ENCODE results near the gene PLAU. TPM values are rescaled to one million over a fixed set of nuclear protein-coding genes. Genes with fewer than 3 reads are reported as not detected.
"Not testable (repeated sequence)": the region's sequence is repeated elsewhere in the genome, so short reads cannot be mapped to it uniquely, and the experiment has no call there.

PLAU gene
- total and polyA plus RNA-seq, 8 donors, result 1.4 to 29.0 (median 1.9) TPM

GRCh38 chr10:73891540-73891939, 19.4 kb upstream of the PLAU start:
- DNase-seq, result no peak
- Histone ChIP-seq H3K4me1 (peaks cover 25 to 27% of the 10 kb centered on the region in 2 donors), H3K27ac (no peak overlapping the region), H3K36me3 (no peaks in the 10 kb centered on the region), H3K9me3 (no peaks in the 10 kb centered on the region), H3K27me3 (no peaks in the 10 kb centered on the region), H3K4me3 (no peak overlapping the region)
- ATAC-seq, result no peak
- intact Hi-C loops (cut with DNase I), result no loop called here
- TF ChIP-seq, protein P1, sequence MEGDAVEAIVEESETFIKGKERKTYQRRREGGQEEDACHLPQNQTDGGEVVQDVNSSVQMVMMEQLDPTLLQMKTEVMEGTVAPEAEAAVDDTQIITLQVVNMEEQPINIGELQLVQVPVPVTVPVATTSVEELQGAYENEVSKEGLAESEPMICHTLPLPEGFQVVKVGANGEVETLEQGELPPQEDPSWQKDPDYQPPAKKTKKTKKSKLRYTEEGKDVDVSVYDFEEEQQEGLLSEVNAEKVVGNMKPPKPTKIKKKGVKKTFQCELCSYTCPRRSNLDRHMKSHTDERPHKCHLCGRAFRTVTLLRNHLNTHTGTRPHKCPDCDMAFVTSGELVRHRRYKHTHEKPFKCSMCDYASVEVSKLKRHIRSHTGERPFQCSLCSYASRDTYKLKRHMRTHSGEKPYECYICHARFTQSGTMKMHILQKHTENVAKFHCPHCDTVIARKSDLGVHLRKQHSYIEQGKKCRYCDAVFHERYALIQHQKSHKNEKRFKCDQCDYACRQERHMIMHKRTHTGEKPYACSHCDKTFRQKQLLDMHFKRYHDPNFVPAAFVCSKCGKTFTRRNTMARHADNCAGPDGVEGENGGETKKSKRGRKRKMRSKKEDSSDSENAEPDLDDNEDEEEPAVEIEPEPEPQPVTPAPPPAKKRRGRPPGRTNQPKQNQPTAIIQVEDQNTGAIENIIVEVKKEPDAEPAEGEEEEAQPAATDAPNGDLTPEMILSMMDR (IDR thresholded peaks at IDR 0.05), result no peak

GRCh38 chr10:73892310-73893030, 18.5 kb upstream of the PLAU start:
- Histone ChIP-seq H3K27ac (no peak overlapping the region), H3K4me3 (no peak overlapping the region), H3K36me3 (no peaks in the 10 kb centered on the region), H3K4me1 (peaks cover 15 to 18% of the 10 kb centered on the region in 2 donors), H3K9me3 (no peaks in the 10 kb centered on the region), H3K27me3 (no peaks in the 10 kb centered on the region)
- intact Hi-C loops (cut with DNase I), result no loop called here
- TF ChIP-seq, protein P1 (IDR thresholded peaks at IDR 0.05), result no peak
- DNase-seq, result no peak
- ATAC-seq, result no peak

GRCh38 chr10:73893426-73893825, 17.5 kb upstream of the PLAU start:
- Histone ChIP-seq H3K4me3 (no peak overlapping the region), H3K27me3 (no peaks in the 10 kb centered on the region), H3K9me3 (no peaks in the 10 kb centered on the region), H3K36me3 (no peaks in the 10 kb centered on the region), H3K27ac (no peak overlapping the region), H3K4me1 (peaks cover 6 to 8% of the 10 kb centered on the region in 2 donors)
- TF ChIP-seq, protein P1 (IDR thresholded peaks at IDR 0.05), result no peak
- DNase-seq, result no peak
- no peak for ATAC-seq
- intact Hi-C loops (cut with DNase I), result no loop called here

DNA sequence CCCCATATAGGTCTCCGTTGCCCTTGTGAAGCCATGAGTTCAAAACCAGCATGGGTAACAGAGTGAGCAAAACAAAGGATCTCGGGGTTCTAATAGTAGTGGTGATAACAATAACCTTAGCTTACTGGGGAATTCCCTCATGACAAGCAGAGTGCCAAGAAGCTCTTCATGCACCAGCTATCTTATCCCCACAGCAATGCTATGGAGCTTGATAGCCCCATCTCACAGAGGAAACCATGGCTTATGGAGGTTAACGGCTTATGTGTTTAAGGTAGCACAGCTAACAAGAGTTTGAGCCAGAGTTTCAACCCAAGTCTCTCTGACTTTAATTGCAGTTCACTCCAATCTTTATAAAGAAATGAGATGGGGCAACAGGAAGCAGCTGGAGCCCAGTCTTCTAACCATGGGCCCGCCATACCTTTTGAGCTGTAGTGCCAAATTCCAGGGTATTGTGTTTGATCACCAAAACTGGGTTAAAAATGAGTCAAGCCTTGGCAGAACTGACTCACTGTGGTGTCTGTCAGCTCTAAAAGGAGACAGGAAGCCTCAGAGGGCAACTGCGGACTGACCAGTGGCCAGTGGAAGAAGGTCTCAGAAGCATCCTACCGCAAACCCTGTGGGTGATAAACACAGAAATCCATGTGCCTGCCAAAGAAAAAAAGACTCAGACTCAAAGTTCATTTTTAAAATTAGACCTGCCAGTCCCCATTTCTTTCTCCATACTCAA, 16.5 kb upstream of the PLAU start:
- TF ChIP-seq, protein P1 (IDR thresholded peaks at IDR 0.05), result no peak
- Histone ChIP-seq H3K4me3 (no peak overlapping the region), H3K4me1 (peaks cover 0 to 4% of the 10 kb centered on the region in 2 donors), H3K36me3 (no peaks in the 10 kb centered on the region), H3K9me3 (no peaks in the 10 kb centered on the region), H3K27ac (no peak overlapping the region), H3K27me3 (no peaks in the 10 kb centered on the region)
- intact Hi-C loops (cut with DNase I), result no loop called here
- no peak for ATAC-seq
- no peak for DNase-seq

- H3K27ac ChIP-seq; ATAC-seq; H3K36me3 ChIP-seq; H3K9me3 ChIP-seq; intact Hi-C loops (cut with DNase I); H3K27me3 ChIP-seq; DNase-seq; H3K4me3 ChIP-seq: not testable (repeated sequence)
- H3K4me1 ChIP-seq, result peaks cover 0 to 12% of the 10 kb centered on the region in 2 donors
Observed at GRCh38 chr10:73895381-73895780, 15.6 kb upstream of the PLAU start.
